ENCODE measurements around the gene KCNJ8.

DNA sequence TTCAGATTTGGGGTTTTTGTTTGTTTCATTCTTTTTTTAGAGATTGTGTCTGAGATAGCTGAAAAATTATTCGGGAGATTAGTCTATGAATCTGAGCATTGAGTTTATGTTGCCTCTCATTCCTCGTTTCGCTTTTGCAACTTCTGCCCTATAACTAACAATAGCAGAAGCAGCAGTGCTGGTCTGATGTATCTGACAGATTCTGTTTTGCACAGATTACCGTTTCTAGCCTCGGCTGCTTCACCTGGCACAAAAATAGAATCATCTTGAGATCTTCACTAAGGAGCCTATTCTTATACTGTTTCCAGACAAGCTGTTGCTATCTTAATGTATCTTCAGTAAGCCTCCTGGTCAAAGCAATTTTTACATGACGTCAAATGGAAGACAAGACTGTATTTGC is 29.2 kb downstream of the KCNJ8 start:
- TF ChIP-seq, protein P1, sequence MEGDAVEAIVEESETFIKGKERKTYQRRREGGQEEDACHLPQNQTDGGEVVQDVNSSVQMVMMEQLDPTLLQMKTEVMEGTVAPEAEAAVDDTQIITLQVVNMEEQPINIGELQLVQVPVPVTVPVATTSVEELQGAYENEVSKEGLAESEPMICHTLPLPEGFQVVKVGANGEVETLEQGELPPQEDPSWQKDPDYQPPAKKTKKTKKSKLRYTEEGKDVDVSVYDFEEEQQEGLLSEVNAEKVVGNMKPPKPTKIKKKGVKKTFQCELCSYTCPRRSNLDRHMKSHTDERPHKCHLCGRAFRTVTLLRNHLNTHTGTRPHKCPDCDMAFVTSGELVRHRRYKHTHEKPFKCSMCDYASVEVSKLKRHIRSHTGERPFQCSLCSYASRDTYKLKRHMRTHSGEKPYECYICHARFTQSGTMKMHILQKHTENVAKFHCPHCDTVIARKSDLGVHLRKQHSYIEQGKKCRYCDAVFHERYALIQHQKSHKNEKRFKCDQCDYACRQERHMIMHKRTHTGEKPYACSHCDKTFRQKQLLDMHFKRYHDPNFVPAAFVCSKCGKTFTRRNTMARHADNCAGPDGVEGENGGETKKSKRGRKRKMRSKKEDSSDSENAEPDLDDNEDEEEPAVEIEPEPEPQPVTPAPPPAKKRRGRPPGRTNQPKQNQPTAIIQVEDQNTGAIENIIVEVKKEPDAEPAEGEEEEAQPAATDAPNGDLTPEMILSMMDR (IDR thresholded peaks at IDR 0.05; ENCODE audit: insufficient read depth, low read depth, low read length): no peak
- TF ChIP-seq EZH2 (IDR thresholded peaks at IDR 0.05; ENCODE audit: insufficient read depth, low read length): no peak

Data from astrocyte (in vitro differentiated cells and primary cell).